Measurements from ENCODE around the gene TAS1R1.

The TAS1R1 gene

DNA sequence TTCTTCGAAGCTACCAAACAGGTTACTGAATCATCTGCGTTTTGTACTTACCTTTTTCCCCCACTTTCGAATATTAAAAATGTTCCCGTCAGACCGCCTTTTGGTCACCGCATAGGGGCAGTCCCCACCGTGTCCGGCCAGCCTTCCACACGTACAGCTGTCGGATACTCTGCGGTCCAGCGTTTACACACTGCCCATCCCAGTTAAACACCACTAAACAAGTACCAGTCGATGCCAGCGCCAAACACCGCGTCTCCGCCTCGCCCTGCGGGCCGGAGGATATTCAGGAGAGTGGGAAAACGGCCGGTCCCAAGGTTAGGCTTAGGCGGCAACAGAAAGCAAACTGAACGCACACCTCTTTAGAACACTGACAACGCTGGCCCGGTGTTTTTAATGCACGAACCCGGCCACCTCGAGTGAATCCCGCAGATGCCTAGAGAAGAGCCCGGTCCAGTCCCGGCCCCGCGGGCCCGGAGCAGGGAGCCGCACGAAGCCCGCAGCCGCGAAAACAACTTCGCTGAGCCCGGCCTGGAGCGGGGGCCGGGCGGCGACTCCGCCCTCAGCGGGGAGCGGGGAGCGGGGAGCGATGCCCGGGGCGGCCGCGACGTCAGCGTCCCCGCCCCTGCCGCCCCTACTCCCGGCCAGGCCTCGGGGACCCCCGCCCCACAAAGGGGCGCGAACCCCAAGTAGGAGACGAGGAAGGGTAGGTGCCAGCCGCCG lies 57.7 kb downstream of the TAS1R1 start:
- Histone ChIP-seq H3K4me1 (ENCODE audit: control insufficient read depth, insufficient read depth, low read length) (peaks cover 19% of the 10 kb centered on the region), H3K4me3 (ENCODE audit: low read length in 2 of 2) (peak overlapping the region; percentile 98), H3K27me3 (ENCODE audit: control insufficient read depth in 1 of 2, insufficient read depth in 2 of 2, low read length in 2 of 2) (no peaks in the 10 kb centered on the region), H3K27ac (ENCODE audit: low read length) (peak overlapping the region; percentile 97), H3K9ac (ENCODE audit: low read length in 2 of 2) (peak overlapping the region; percentile 94 to 99), H3K9me3 (ENCODE audit: control insufficient read depth in 2 of 2, low read length in 2 of 2) (no peaks in the 10 kb centered on the region), H3K36me3 (ENCODE audit: control insufficient read depth in 2 of 2, insufficient read depth in 2 of 2, low read length in 2 of 2) (peaks cover 1 to 8% of the 10 kb centered on the region in 2 donors)

DNA sequence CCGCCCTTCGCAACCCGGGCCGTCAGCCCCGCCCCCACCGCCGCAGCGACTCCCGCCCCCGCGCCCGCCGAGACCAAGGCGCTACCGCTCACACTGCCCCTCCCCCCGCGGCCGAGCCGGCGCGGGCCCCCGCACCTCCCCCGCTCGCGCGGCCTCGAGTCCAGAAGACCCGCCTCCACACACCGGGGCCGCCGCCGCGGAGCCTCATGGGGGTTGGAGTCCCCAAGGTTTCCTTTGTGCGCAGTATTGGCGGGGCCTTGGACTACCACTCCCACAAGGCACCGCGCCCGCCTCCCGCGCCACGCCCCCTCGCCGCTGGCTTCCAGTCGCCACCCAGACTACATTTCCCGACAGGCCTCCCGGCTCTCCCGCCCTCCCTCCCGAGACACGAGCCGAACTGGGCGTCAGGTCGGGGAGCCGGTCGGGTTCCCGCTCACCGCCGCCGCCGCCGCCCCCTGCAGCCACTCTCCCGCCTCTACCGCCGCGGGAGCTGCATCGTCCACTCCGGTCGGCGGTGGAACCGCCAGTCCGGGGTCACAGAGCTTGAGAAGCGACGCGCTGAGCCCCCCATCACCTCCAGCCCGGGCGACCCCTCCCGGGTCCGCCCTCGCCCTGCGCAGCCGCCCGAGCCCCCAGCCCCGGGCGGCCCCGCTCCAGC lies 58.4 kb downstream of the TAS1R1 start, which contains the start of gene PHF13:
Gene PHF13, plus strand, starts transcription at position 371 of the 658 bp plus-strand sequence. CDS start 336 bp downstream, outside the sequence.
- Histone ChIP-seq H3K27me3 (ENCODE audit: control insufficient read depth in 1 of 2, insufficient read depth in 2 of 2, low read length in 2 of 2) (no peaks in the 10 kb centered on the region), H3K4me1 (ENCODE audit: control insufficient read depth, insufficient read depth, low read length) (peaks cover 19% of the 10 kb centered on the region), H3K9ac (ENCODE audit: low read length in 2 of 2) (peak within 1 kb of the TSS; percentile 94 to 99), H3K9me3 (ENCODE audit: control insufficient read depth in 2 of 2, low read length in 2 of 2) (no peaks in the 10 kb centered on the region), H3K27ac (ENCODE audit: low read length) (peak within 1 kb of the TSS; percentile 97), H3K36me3 (ENCODE audit: control insufficient read depth in 2 of 2, insufficient read depth in 2 of 2, low read length in 2 of 2) (peaks cover 3 to 8% of the 10 kb centered on the region in 2 donors), H3K4me3 (ENCODE audit: low read length in 2 of 2) (peak within 1 kb of the TSS; percentile 98)

DNA sequence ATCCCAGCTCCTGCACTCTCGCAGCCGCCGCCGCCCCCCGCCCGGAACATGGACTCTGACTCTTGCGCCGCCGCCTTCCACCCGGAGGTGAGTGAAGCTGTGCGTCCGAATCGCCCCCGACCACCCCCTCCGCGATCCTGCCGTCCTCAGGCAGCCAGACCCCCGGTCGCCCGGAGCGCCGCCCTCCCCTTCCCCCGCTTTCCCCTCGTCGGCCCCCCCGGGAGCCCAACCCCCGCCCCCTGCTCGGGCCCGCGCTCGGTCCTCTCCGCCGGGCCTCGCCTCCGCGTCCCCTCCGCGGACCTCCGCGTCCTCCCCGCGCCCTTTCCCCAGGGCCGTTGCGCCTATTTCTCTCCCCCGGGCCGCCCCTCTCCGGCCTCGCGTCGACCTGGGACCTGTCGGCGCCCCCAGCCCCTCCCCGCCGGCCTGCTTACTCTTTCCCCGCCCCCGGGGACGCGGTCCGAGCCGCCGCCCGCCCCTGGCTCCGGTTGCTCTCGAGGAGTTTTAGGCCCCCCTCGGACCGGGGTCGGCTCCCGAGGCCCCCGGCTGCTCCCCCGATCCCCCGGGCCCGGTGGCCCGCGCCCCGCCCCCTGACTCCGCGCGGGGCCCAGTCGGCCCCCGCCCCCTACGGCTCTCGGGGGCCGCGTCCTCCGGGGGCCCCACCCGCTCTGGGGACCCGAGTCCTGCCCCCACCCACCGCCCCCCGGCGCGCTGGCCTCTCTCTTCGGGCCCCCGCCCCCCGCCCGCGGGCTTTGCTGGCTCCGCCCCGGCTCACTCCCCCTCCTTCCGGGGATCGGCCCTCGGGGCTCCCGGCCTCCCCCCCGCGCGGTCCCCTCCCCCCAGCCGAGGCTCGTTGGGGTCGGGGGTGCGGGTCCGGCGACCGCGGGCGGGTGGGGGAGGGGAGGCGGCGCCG lies 59.2 kb downstream of the TAS1R1 start:
- Histone ChIP-seq H3K4me3 (ENCODE audit: low read length in 2 of 2) (peak overlapping the region; percentile 63 to 78), H3K9ac (ENCODE audit: low read length in 2 of 2) (peak overlapping the region; percentile 36 to 82), H3K36me3 (ENCODE audit: control insufficient read depth in 2 of 2, insufficient read depth in 2 of 2, low read length in 2 of 2) (peaks cover 3 to 9% of the 10 kb centered on the region in 2 donors), H3K4me1 (ENCODE audit: control insufficient read depth, insufficient read depth, low read length) (peaks cover 19% of the 10 kb centered on the region), H3K27ac (ENCODE audit: low read length) (peak overlapping the region; percentile 88), H3K9me3 (ENCODE audit: control insufficient read depth in 2 of 2, low read length in 2 of 2) (no peaks in the 10 kb centered on the region), H3K27me3 (ENCODE audit: control insufficient read depth in 1 of 2, insufficient read depth in 2 of 2, low read length in 2 of 2) (no peaks in the 10 kb centered on the region)

DNA sequence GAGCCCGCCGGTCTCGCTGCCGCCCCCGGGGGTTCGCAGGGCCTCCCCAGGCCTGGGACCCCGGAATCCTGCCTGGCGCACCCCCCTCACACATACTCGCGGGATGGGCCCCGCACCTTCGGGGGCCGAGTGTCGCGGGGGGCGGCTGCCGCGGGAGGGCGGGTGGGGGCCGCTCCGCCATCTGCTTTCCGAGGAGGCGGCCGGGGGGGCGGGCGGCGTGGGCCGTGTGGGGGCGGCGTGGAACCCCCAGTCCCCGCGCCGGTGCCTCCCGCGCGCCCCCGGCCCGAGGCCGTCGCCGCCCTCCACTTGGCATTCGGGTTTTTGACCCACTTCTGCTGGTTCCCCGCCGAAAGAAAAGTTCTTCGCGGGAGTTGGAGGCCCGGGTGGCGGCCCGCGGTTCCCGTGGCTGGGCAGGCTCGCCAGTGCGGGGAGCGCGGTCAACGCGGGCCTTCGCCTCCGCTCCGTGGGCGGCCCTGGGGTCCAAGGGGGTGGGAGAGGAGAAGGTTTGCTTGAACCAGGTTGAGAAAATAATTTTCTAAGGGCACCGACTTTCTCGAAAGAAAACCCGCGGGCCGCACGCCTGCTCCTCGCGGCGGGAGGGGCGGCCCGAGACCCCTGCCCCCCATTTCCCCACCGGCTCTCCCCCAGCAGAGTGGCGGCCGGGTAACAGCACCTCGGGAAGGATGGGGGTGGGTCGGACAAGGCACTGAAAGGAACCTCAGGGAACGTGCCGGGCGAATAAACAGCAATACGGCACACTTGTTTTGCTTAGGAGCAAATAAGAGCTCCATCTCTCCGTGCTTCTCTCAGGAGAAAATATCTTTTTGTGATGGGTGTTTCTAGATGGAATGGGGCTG lies 60.0 kb downstream of the TAS1R1 start:
- Histone ChIP-seq H3K9ac (ENCODE audit: low read length in 2 of 2) (peak overlapping the region; percentile 55 to 73), H3K9me3 (ENCODE audit: control insufficient read depth in 2 of 2, low read length in 2 of 2) (no peaks in the 10 kb centered on the region), H3K36me3 (ENCODE audit: control insufficient read depth in 2 of 2, insufficient read depth in 2 of 2, low read length in 2 of 2) (peaks cover 10 to 18% of the 10 kb centered on the region in 2 donors), H3K4me1 (ENCODE audit: control insufficient read depth, insufficient read depth, low read length) (peaks cover 19% of the 10 kb centered on the region), H3K4me3 (ENCODE audit: low read length in 2 of 2) (peak overlapping the region; percentile 66 to 78), H3K27ac (ENCODE audit: low read length) (peak overlapping the region; percentile 64), H3K27me3 (ENCODE audit: control insufficient read depth in 1 of 2, insufficient read depth in 2 of 2, low read length in 2 of 2) (no peaks in the 10 kb centered on the region)

DNA sequence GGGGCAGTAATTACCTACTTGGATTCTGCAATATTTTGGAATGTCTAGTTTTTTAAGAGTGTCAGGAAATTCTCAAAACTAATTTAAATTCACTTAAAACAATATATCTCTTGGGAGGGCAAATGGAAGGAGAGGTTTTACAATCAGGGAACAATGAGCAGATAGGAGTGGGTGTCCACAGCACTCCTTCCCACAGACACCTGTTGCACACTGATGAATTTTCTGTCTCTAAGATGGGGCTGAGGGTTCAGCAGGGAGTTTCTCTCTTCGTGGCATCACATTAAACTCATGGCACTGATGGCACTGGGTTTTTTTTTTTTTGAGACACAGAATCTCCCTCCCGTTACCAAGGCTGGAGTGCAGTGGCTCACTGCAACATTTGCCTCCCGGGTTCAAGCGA lies 63.9 kb downstream of the TAS1R1 start:
- no peak overlapping the region for H3K9ac ChIP-seq (ENCODE audit: low read length in 2 of 2)
- H3K36me3 ChIP-seq (ENCODE audit: control insufficient read depth in 2 of 2, insufficient read depth in 2 of 2, low read length in 2 of 2) = peaks cover 30 to 32% of the 10 kb centered on the region in 2 donors
- H3K9me3 ChIP-seq (ENCODE audit: control insufficient read depth in 2 of 2, low read length in 2 of 2) = no peaks in the 10 kb centered on the region

DNA sequence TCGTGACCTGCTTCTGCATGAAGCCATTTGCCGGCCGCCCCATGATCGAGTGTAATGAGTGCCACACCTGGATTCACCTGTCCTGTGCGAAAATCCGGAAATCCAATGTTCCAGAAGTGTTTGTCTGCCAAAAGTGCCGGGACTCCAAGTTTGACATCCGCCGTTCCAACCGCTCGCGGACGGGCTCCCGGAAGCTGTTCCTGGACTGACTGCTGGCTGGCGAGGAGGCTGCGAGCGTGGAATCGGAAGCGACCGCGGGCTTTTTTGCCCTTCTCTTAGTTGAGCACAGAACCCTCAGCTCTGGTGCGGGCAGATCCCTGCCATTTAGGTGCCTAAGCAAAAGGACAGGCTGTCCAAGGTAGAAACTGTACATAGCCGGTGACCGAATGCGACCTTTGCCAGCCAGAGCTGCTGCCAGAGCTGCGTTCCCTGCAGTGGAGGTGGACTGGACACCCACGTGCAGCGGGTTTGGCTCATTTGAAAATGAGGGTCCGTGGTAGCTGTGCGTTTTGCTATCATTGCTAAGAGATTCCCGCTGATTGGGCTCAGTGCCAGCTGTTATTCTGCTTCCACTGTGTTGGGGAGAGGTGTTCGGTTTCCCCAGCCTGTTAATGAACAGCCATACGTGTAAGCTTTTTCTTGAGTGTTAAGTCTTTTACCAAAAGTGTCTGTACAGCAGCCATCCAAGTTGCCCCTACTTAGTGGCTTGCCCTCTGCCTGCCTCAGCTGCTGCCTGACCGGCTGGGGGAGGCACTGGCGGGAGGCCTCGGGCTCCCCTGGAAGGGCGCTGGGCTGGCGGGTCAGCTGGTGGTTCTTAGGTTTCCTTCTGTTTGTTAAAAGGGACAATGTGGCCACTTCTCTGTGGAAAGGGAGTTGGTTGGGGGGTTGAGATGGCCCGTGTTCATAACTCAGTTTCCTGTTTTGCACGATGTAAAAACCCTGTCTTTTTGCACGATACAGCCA lies 66.6 kb downstream of the TAS1R1 start:
- Histone ChIP-seq H3K36me3 (ENCODE audit: control insufficient read depth in 2 of 2, insufficient read depth in 2 of 2, low read length in 2 of 2) (peaks cover 28 to 32% of the 10 kb centered on the region in 2 donors), H3K4me3 (ENCODE audit: low read length in 2 of 2) (no peak overlapping the region), H3K9me3 (ENCODE audit: control insufficient read depth in 2 of 2, low read length in 2 of 2) (no peaks in the 10 kb centered on the region), H3K4me1 (ENCODE audit: control insufficient read depth, insufficient read depth, low read length) (peaks cover 12% of the 10 kb centered on the region), H3K27ac (ENCODE audit: low read length) (peak overlapping the region; percentile 6), H3K9ac (ENCODE audit: low read length in 2 of 2) (no peak overlapping the region), H3K27me3 (ENCODE audit: control insufficient read depth in 1 of 2, insufficient read depth in 2 of 2, low read length in 2 of 2) (no peaks in the 10 kb centered on the region)

More for the DNA sequence above, 63.9 kb downstream of the TAS1R1 start:
- no peaks in the 10 kb centered on the region for H3K27me3 ChIP-seq (ENCODE audit: control insufficient read depth in 1 of 2, insufficient read depth in 2 of 2, low read length in 2 of 2)
- no peak overlapping the region for H3K27ac ChIP-seq (ENCODE audit: low read length)
- no peak overlapping the region for H3K4me3 ChIP-seq (ENCODE audit: low read length in 2 of 2)
- peaks cover 6% of the 10 kb centered on the region for H3K4me1 ChIP-seq (ENCODE audit: control insufficient read depth, insufficient read depth, low read length)

DNA sequence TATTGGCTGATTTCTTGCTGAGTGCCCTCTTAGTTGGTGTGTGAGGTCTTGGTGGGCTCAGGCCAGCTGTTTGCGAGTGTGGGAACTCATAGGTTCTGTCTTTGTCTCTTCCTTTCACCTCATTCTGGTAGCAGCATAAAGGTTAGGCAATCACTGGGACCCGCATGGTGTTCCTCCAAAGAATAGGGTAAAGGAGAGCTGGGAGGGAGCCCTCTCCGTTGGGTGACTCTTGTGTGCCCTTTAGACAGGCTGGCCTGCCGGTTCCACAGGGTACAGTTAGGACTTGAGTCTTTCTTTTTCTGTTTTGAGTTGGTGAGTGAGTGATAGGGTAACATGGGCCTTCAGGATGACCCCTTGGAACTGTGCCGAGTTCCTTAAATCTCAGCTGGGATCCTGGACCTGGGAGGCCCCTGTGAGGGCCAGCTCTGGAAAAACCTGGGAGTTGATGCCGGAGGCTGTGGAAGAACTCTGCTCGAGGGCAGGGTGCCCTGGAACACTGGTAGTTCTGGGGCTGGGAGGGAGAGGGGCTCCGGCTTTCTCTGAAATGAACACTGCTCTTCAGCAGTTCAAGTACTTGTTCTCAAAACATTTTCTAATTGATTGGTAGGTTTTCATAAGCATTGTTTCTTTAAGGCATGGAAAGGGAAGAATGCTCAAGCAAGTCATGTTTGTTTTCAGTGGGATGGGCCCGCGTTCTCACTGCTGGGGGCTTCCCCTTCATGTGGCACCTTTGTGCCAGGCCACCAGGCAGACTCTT lies 67.5 kb downstream of the TAS1R1 start:
- H3K27me3 ChIP-seq (ENCODE audit: control insufficient read depth in 1 of 2, insufficient read depth in 2 of 2, low read length in 2 of 2) = no peaks in the 10 kb centered on the region
- H3K27ac ChIP-seq (ENCODE audit: low read length) = peak overlapping the region; percentile 6
- H3K9ac ChIP-seq (ENCODE audit: low read length in 2 of 2) = no peak overlapping the region
- H3K4me3 ChIP-seq (ENCODE audit: low read length in 2 of 2) = no peak overlapping the region
- H3K9me3 ChIP-seq (ENCODE audit: control insufficient read depth in 2 of 2, low read length in 2 of 2) = no peaks in the 10 kb centered on the region
- peaks cover 25 to 35% of the 10 kb centered on the region in 2 donors for H3K36me3 ChIP-seq (ENCODE audit: control insufficient read depth in 2 of 2, insufficient read depth in 2 of 2, low read length in 2 of 2)
- peaks cover 19% of the 10 kb centered on the region for H3K4me1 ChIP-seq (ENCODE audit: control insufficient read depth, insufficient read depth, low read length)

DNA sequence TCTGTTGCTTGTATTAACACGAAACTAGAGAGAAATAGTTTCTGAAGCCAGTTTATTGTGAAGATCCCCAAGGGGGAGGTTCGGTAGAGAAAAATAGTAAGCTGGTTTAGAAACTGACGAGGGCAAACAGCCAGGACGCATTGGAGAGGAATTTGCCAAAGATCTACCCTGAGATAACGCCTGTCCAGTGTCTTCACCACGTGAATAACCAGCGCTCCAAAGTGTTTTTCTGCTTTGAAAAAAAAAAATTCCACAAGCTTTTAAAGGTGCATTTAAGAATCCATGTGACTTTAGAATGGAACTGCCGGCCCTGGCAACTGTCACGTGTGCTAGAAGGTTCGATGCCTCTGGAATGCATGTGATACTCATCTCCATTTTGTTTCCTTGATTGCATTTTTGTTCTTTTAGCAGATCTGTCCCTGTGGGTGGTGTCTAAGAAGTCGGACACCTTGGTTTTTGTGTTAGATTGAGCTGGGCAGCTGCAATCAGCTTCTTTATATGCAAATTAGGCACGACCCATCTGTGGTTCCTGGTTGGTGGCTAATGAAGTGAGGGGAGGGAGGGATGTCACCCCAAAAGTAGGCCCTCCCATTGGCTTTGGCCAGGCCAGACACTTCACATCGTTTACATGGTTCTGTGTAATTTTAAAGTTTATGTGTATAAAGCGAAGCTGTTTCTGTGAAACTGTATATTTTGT lies 68.3 kb downstream of the TAS1R1 start:
- Histone ChIP-seq H3K4me1 (ENCODE audit: control insufficient read depth, insufficient read depth, low read length) (peaks cover 22% of the 10 kb centered on the region), H3K27me3 (ENCODE audit: control insufficient read depth in 1 of 2, insufficient read depth in 2 of 2, low read length in 2 of 2) (no peaks in the 10 kb centered on the region), H3K9ac (ENCODE audit: low read length in 2 of 2) (no peak overlapping the region), H3K4me3 (ENCODE audit: low read length in 2 of 2) (no peak overlapping the region), H3K27ac (ENCODE audit: low read length) (no peak overlapping the region), H3K9me3 (ENCODE audit: control insufficient read depth in 2 of 2, low read length in 2 of 2) (no peaks in the 10 kb centered on the region), H3K36me3 (ENCODE audit: control insufficient read depth in 2 of 2, insufficient read depth in 2 of 2, low read length in 2 of 2) (peaks cover 31 to 39% of the 10 kb centered on the region in 2 donors)

Measured in stomach smooth muscle (tissue), 2 donors.